HG03064 (cell line): Measurements from ENCODE around the gene SH3TC1.

Source experiments
- ATAC-seq: cut with Tn5 transposase; IDR thresholded peaks from one replicate; pipeline ENCODE4 v1.9.1; 2021; ENCODE audit warnings: low read depth; ENCODE audit not compliant: unreplicated experiment

SH3TC1 gene

DNA sequence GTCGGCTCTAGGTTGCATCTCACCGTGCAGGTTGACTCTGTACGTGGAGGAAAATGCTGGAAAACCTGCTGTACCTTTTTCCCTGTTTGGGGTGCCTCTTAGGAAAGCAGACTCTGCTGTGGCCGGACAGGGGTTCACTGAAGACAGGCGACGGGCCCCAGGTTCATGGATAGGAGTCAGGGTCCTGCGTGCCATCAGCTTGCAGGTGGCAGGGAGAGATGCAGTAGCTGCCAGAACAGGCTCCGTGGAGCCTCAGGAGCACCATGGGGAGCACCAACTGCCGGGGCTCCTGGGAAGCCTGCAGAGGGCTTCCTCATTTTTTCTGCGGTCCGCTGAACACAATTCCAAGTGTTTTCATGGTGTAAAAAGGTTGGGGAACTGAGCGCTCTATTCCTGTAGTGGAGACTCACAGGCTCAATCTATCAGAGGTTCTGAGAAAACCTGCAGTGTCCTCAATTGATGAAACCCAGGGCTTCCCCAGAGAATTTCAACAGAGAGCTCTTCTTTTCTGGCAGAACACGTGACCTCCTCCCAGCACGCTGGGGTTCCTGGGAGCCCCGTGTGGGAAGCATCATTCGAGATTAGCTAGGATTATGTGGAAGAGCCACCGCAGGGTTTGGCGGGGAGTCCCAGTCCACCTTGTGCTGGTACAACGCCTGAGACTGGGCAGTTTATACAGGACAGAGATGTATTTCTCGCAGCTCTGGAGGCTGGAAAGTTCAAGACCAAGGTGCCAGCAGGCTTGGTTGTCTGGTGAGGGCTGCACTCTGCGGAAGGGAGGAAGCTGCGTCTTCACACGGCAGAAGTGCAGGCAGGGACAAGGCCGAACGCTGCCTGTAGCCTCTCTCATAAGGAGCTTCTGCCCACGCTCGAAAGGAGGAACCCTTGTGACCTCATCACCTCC lies 72.1 kb downstream of the SH3TC1 start:
- no peak for ATAC-seq

DNA sequence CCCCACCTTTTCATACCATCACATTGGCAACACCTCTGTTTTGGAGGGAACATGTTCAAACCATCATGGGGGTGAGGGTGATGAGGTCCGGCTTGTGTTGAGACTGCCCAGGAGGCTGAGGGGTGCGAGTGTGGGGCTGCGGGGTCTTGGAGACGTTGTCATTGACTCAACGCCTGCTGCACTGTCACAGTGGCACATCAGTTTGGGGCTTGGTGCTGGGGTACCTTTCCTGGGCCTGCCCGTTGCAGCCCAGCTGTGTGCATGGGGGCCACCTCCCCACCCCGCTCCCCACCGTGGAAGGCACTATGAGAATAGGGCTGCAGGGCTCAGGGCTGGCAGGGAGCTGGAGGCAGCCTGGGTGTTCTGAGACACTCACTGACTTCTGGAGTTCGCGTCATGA lies 72.7 kb downstream of the SH3TC1 start:
- no peak for ATAC-seq

DNA sequence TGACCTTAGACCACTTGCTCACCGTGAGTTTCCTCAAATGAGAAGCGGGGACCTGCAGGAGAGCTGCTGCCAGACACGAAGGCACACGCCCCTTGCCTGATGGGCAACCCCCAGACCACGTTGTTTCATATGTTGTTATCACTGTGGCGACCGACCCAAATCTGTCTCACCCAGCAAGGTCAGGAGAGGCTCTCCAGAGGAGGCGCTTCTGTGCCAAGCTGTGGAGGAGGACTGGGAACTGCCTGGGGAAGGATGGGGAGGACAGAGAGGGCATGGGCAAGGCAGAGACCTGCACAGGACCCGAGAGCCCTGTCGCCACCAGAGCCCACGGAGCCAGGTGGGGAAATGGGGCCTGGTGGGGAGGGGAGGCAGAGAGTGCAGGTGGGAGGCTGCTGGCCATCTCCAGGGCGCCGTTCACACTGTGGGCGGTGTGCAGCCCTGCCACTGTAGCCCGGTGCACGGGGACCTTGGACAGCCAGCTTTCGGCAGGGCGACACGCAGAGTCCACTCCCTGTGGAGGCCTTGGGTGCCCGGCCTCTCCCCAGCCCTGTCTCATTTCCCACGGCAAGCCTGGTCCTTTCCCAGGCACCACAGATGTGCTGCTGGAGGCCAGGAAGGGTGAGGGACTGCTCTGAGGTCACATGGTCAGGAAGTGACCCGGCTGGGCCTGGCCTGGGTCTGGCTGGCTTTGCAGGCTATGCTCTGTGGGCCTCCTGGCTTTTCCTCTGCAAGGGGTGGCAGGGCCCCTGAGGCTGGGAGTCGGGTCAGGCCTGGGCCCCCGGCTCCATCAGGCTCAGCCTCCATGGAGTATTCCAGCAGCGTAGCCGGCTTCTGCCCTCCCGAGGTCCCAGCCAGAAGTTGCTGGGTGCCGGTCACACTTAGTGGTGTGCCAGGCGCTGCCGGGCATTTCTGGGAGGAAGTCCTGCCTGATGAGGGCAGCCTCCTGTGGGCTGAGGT lies 73.7 kb downstream of the SH3TC1 start:
- ATAC-seq = no peak

GRCh38 chr4:8273450-8273849 lies 74.4 kb downstream of the SH3TC1 start:
- no peak for ATAC-seq

DNA sequence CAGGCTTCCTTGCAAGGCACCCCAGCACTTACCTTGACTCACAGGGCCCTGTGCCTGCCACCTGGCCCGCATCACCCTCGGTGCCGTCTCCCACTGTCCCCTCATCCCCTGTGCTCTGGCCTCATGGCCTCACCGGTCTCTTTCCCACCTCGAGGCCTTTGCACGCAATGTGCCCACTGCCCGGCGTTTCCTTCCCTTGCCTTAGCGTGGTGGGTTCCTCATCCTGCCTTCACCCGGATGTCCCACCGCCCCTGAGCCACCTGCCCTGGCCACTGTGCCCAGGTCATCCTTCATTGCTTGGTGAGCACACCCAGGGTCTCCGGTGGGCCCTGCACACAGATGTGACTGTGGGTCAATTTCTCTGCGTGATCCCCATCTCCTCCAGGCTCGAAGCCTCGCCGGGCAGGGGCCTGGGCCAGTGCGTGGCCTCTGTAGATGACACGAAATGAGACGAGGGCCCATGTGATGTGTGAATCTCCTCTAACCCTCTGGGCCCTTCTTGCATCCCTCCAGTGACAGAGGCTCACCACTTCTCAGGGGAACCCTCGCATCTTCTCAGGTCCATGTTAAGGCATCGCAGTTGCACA lies 75.1 kb downstream of the SH3TC1 start:
- no peak for ATAC-seq

DNA sequence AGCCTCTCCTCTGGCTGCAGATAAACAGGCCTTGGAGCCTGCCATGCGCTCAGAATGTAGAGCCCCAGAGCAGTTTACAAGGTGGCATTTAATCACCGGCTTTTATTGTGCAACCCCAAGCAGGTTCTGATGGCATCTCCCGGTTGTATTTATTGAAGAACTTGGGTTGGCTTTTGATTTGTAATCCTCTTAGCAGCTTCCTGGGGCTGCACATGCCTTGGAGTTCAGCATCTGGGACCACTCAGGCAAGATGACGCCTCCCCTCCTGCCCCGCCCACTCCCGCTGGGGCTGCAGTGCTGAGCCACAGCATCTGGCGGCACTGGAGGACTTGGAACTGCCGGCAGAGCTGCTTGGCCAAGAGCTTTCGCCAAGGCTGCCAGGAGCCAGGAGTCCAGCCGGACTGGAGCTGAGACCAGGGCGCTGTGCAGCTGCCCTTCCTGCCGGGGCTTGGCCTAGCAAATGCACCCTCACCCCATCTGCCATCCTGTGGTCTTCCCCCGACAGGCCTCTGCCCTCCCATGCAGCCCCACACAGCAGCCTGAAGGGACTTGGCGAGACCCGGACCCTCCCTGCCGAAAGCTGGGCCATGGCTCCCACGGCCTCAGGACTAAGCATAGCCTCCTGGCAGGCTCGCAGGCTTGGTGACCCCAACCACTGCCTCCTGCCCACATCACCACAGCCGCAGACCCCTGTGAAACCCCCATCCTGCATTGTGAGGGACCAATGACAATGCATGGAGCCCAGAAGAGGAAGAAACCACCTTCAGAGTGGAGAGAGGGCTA lies 75.9 kb downstream of the SH3TC1 start:
- no peak for ATAC-seq

DNA sequence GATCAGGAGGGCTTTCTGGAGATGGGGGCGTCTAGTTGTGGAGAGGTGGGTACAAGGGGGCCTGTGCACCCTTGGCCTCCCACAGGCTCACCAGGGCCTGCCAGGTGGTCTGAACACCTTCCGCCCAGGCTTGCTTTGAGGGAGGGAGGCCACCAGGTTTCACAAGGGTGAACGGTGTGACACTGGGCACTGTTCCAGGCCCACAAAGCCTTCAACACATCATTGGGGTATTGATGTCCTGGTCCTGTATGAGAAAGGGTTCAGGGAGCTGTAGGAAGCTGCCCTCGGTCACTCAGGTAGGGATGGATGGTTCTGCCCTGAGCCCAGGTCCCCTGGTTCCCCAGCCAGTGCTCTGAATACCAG lies 76.4 kb downstream of the SH3TC1 start:
- no peak for ATAC-seq

- ATAC-seq = no peak
These were observed 77.5 kb downstream of the SH3TC1 start for GRCh38 chr4:8276358-8277240.

- ATAC-seq = no peak
These were observed 78.4 kb downstream of the SH3TC1 start for GRCh38 chr4:8277356-8278008.

- ATAC-seq = no peak
These were observed 78.9 kb downstream of the SH3TC1 start for GRCh38 chr4:8278009-8278395.

DNA sequence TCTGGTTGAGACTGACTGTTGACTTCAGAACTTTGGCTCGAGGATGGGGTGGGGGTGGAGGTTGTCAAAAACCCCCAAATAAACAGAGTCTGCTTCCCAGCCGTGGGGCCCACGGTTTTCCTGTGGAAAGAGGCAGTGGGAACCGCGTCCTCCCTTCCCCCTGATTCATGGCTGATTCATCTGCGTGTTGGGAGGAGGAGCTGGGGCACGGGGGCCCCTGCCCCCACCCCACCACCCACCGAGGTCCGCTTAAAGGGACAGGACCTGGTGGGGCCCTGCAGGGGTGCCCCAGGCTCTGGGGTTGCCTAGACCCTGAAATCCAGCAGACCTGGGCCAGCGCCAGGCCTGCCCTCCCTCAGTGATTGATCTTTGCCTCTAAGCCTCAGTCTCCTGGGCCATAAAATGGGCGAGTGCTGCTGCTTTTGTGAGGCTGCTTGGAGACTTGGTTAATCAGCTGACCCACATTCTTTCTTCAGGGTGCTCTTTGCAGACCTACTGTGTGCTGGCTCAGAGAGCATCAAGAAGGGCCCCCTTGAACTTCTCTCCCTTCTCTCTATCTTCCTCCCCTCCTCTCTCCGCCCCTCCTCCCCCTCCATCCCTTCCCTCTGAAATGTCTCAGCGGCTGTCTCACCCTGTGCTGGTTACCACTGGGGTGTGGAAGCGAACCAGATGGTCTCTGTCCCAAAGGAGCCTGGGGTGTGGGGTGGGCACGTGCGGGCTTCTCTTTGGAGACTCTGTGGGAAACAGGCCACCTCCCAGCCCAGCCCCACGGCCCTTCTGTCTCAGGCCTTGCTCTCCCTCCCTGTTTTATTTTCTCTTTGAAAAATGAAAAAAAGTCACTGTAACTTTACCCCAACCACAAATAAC lies 79.6 kb downstream of the SH3TC1 start:
- no peak for ATAC-seq

DNA sequence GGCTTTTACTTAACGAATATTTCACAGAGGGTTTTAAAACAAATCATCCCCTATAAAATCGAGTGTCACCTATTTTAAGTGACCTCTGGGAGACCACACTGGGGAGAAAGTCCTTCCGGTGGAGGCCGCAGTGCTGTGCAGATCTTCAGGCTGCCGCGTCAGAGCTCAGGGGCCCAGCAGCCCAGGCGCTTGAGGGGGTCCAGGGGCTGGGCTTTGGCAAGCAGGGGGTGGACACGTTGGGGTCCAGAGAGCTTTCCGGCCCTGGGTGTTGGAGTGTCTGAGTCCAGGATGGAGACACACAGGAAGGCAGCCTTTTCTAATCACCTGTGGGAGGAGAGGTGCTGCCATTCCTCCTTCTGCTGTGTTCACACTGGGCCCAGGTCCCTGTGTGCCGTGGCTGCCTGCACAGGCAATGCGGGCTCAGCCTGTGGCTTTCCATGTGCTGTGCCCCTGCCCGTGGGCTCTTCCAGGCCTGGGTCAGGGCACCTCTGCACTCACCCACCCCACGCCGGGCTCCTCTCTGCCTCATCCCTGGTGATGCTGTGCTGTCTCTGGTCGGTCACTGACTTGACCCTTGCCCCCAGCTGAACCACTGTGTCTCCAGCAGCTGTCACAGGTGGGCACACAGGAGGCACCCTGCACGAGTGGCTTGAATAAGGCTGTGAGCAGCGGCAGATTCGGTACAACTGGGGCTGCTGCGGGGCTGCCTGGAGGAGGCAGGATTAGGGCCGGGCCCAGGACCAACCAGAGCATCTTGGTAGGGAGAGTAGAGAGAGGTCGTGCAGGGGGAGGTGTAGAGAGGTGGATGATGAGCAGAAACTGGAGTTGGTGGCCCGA lies 80.4 kb downstream of the SH3TC1 start:
- ATAC-seq = no peak

- no peak for ATAC-seq
These were observed 81.2 kb downstream of the SH3TC1 start for GRCh38 chr4:8280158-8280875.

DNA sequence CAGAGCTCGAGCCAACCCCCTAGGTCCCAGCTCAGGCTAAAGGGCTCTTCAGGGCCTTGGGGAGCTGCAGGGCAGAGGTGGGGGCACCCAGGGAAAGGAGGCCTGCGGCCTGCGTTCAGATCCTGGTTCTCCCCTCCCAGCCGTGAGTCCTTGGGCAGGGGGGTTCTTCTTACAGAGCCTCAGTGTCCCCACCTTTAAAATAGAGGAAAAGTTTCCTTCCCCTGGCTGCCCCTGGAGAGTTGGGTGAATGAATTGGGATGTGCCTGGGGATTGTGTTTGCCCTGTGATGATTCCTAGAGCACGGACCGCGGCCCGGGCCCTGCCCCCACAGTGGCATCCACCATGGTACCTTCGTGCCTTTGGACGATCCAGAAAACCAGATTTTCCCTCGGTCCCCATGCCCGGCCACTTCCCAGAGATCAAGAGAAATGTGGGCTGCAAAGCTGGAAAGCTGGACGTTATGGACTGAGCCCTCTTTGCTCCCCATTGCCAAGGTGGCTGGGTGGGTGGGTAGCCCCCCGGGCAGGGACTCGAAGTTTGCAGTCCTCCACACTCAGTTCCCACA lies 81.9 kb downstream of the SH3TC1 start:
- ATAC-seq = no peak

- ATAC-seq = no peak
These were observed 82.5 kb downstream of the SH3TC1 start for GRCh38 chr4:8281519-8282133.
